Measurements from ENCODE around the gene SPNS1. TPM values are rescaled to one million over a fixed set of nuclear protein-coding genes. Genes with fewer than 3 reads are reported as not detected.

Gene SPNS1
- total and polyA plus RNA-seq, 2 of the 8 experiments (the other 6 are each of a cell fraction or from before 2014, with no cell fraction given): 48.8 to 66.9 TPM

DNA sequence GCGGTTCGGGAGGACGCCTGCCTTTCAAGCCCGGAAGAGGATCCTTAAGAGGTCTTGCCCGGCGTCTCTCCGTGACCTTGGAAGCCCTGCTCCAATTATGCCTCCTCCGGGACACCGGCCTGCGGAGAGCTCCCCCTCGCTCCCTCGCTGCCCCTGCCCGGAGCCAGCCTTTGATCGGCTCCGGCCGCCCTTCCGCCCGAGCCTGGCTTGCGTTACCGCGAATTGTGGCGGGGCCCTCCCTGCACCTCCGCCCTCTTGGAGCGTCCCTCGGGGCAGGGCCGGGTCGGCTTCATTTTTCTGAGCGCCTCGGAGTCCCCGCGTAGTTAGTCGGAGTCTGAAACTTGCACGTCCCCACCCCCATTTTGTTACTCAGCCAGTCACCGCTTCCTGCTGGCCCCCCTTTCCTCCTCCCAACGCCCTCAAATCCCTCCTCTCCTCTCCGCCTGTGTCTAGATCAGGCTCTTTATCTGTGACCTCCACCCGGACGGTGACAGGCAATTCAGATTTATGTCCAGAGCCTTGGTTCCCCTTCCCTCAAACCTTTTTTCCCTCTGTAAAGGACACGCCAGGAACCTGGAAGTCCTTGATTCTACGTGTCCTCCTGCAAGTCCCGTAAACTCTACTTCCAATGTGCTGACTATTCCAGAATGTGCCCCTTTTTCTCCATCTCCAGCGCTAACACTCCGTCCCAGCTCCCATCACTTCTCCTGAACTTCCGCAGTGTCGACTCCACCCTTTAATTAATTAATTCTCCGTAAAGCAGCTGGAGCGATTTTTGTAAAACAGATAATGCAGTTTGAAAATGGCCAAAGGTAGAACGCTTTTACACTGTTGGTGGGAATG is 49.0 kb upstream of the SPNS1 start (continued):
- TF ChIP-seq TBP (IDR thresholded peaks at IDR 0.05; ENCODE audit: low read depth, low read length) (peak; percentile 39; the same call in 1 of the 2 replicates), CHD2 (IDR thresholded peaks at IDR 0.05; ENCODE audit: low read length) (no peak), RBBP5 (IDR thresholded peaks at IDR 0.05; ENCODE audit: borderline replicate concordance, low read depth, low read length) (0 out of 2 replicates have a peak, but pooled peaks have one; percentile 75)

Measured in H1 (cell line).